HG02759 (cell line): ENCODE data around the gene SIRT1.
"Not testable (repeated sequence)": the region's sequence is repeated elsewhere in the genome, so short reads cannot be mapped to it uniquely, and the experiment has no call there.

Source experiments
- ATAC-seq: cut with Tn5 transposase; IDR thresholded peaks from one replicate; pipeline ENCODE4 v1.9.1; 2021; ENCODE audit warnings: mild to moderate bottlenecking, moderate library complexity; ENCODE audit not compliant: unreplicated experiment

Gene SIRT1

DNA sequence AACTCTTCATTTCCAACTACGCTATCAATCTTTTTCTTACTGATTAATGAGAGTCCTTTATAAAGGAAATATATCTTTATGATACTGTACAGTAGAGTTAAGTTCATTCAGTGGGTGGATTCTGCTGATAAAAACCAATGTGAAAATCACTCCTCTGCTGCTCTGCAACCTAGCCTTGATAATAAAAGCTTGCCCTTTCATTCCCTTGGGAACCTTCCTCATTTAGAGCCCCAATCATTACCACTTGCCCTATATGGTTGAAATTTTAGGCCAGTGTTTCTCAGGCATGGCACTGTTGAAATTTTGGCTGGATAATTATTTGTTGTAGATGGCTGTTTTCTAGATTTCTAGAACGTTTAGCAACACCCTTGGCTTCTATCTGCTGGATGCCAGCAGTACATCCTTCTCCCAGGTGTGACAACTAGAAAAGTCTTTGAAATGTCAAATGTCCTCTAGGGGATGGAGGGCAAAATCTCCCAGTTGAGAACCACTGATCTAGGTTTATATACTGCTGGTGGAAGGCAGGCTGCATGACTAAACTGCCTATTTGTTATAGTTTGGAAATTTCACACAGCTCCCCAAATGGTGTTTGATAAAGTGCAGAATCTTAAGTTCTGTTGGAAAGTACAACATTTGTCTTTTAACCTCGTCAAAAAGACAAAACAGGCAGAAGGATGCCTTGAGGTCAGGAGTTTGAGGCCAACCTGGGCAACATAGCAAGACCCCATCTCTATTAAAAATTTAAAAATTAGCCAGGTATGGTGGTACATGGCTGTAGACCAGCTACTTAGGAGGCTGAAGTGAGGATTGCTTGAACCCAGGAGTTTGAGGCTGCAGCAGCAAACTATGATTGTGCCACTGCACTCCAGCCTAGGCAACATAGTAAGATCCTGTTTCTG is 8.9 kb upstream of the SIRT1 start:
- no peak for ATAC-seq

DNA sequence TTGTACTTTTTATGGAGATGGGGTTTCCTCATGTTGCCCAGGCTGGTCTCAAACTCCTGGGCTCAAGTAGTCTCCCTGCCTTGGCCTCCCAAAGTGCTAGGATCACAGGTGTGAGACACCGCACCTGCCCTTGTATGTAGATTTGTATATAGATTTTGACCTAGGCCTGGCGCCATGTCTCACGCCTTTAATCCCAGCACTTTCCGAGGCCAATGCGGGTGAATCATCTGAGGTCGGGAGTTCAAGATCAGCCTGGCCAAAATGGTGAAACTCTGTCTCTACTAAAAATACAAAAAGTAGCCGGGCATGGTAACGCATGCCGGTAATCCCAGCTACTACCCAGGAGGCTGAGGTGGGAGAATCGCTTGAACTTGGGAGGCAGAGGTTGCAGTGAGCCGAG is 7.0 kb upstream of the SIRT1 start:
- ATAC-seq = not testable (repeated sequence)

- ATAC-seq = no peak
These were observed 6.3 kb upstream of the SIRT1 start for GRCh38 chr10:67878133-67878532.

DNA sequence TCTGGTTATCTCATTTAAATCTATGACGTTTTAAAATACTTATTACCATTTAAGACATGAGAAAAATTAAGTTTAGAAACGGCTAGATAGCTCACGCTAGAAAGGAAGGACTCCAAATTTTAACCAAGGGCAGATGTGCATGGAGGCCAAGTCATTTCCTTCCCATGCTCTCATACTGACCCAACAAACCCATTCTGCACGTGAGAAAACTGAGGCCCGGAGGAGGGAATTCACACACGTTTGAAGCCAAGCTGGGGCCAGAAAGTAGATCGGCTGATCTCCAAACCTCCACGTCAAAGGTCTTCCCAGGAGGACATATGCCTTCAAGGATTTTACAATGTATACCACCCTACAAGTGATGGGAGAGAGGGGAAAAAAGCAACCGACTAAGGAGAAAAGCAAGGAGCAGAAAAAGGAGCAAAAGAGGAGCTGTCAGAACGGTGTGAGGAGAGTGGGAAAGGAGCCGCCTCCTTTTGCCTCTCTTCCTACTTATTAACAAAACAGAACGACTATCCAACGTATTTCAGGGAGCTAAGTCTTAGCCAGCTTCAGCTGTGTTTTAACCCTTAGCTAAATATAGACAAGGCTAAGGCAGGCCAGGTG is 645 bp upstream of the SIRT1 start:
- no peak for ATAC-seq

GRCh38 chr10:67884842-67885670 is 600 bp downstream of the SIRT1 start:
- ATAC-seq = peak; percentile 63

DNA sequence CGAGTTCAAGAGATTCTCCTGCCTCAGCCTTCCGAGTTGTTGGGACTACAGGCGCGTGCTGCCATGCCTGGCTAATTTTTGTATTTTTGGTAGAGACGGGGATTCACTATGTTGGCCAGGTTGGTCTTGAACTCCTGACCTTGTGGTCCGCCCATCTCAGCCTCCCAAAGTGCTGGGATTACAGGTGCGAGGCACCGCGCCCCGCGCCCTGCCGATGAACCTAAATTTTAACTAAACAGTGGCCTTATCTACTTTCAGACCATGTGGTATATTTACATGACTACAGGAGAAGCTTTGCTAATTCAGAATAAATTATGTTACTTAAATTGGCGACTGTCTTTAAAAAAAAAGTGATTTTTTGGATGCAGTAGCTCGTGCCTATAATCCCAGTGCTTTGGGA is 9.2 kb downstream of the SIRT1 start:
- ATAC-seq = no peak

DNA sequence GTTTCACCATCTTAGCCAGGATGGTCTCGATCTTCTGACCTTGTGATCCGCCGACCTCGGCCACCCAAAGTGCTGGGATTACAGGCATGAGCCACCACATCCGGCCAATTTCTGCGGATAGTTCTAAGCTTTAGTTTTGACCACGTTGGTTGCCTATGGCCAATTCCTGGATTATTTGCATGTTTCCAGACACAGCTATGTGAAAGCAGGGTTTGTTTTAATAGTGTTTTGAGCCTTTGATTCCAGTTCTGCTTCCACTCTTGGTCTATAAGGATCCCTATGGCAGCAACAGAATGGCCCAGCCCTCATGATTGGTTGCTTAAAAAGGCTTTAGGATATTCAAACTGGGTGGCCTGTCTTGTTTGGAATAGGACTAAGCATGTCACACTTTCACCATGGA is 19.1 kb downstream of the SIRT1 start:
- ATAC-seq = no peak

- no peak for ATAC-seq
These were observed 28.0 kb downstream of the SIRT1 start for GRCh38 chr10:67912331-67912946.

DNA sequence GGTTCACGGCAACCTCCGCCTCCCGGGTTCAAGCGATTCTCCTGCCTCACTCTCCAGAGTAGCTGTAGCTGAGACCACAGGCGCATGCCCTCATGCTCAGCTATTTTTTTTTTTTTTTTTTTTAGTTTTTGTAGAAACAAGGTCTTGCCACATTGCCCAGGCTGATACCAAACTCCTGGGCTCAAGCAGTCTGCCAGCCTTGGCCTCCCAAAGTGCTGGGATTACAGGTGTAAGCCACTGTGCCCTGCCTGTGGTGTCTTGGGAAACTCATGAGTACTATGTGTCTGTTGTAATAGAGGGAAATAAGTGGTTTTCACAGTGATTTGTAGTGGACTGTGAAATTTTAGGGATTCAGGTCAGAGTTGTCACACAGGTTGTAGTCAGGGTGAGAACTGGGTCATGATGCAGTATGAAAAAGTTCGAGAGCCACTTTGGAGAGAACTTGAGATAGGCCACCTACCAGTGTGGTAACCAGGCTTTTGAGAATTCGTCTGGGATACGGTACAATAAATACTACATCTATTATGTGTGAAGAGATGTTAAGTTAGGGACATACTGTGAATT is 30.4 kb downstream of the SIRT1 start:
- no peak for ATAC-seq

DNA sequence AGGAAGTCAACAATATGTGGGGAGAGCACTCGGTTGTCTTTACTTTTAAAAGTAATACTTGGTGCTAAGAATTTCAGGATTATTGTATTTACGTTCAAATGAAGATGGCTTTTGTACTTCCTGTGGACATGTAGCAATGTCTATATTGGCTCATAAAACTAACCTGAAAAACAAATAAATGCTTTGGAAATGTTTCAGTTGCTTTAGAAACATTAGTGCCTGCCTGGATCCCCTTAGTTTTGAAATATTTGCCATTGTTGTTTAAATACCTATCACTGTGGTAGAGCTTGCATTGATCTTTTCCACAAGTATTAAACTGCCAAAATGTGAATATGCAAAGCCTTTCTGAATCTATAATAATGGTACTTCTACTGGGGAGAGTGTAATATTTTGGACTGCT is 32.7 kb downstream of the SIRT1 start:
- ATAC-seq = no peak

DNA sequence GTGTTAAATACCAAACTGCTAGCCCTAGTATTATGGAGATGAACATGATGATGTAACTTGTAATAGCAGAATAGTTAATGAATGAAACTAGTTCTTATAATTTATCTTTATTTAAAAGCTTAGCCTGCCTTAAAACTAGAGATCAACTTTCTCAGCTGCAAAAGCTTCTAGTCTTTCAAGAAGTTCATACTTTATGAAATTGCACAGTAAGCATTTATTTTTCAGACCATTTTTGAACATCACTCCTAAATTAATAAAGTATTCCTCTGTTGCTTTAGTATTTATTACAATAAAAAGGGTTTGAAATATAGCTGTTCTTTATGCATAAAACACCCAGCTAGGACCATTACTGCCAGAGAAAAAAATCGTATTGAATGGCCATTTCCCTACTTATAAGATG is 33.2 kb downstream of the SIRT1 start:
- ATAC-seq = no peak

- no peak for ATAC-seq
These were observed 36.6 kb downstream of the SIRT1 start for GRCh38 chr10:67921065-67921464.

GRCh38 chr10:67923551-67923950 is 39.1 kb downstream of the SIRT1 start:
- ATAC-seq = no peak

DNA sequence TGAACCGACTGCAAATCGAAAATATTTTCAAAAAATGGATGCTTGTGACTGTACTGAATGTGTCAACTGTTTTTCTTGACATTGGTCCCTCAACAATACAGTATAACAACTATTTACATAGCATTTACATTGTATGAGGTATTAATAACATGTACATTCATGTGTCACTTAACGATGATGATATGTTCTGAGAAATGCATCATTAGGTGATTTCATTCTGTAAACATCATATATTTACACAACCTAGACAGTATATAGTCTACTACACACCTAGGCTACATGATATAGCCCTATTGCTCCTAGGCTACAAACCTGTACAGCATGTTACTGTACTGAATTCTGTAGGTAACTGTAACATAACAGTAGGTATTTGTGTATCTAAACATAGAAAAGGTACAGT is 39.7 kb downstream of the SIRT1 start:
- ATAC-seq = no peak

- no peak for ATAC-seq
These were observed 41.1 kb downstream of the SIRT1 start for GRCh38 chr10:67925449-67926005.

- no peak for ATAC-seq
These were observed 42.5 kb downstream of the SIRT1 start for GRCh38 chr10:67926951-67927350.

- ATAC-seq = no peak
These were observed 48.7 kb downstream of the SIRT1 start for GRCh38 chr10:67933199-67933598.

GRCh38 chr10:67934336-67934735 is 49.9 kb downstream of the SIRT1 start:
- ATAC-seq = no peak

DNA sequence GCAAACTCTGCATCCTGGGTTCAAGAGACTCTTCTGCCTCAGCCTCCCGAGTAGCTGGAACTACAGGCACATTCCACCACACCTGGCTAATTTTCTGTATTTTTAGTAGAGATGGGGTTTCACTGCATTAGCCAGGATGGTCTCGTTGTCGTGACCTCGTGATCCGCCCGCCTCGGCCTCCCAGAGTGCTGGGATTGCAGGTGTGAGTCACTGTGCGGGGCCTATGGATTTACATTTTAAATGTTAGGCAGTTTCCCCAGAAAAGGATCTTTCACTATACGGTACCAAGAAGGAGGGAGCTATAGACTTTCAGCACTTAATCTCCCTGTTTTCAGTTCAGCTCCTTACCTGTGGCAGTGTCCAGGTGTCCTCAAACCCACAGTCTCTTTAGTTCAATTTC is 50.8 kb downstream of the SIRT1 start:
- ATAC-seq = no peak

DNA sequence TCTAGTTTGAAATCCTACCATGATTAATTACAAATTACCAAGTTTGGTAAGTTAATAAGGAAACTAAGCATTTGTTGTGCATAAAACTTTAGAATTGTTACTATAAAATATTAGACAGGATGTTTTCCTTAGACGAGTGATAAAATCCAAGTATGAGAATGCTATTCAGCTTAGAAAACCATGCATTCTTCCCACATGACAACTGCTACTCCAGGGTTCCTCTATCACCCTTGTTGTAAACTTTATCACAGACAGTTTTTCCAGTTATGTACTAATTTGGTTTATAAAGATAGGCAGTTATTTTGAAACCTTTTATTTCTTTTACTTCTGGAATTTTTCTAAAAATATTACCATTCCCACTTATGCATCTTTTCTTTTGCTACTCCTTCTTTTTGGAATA is 52.0 kb downstream of the SIRT1 start:
- ATAC-seq = no peak

DNA sequence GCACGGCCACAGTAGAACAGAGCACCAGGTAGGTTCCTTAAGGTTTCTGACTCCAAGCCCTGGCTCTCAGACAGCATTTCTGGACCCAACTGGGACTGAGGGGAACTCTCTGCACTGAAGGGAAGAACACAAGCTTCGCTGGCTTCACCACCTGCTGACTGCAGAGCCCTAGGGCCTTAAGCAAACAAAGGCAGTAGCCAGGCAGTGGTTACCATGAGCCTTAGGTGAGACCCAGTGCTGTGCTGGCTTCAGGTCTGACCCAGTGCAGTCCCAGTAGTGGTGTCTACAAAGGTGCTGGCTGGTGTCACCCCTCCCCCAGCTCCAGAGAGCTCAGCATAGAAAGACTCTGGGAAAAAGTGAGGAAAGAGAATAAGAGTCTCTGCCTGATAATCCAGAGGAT is 59.5 kb downstream of the SIRT1 start:
- ATAC-seq = no peak
